NCI-H446 (cell line): ENCODE measurements around the gene LYZL2.
A peak's percentile ranks its signal among the peaks of the same experiment; 100 is the strongest.
"Not testable (repeated sequence)": the region's sequence is repeated elsewhere in the genome, so short reads cannot be mapped to it uniquely, and the experiment has no call there.

Source experiments
- DNase-seq, 2 experiments: peaks; one replicate each; lab custom pipeline; 2025; lab: John Stamatoyannopoulos, UW

The LYZL2 gene

DNA sequence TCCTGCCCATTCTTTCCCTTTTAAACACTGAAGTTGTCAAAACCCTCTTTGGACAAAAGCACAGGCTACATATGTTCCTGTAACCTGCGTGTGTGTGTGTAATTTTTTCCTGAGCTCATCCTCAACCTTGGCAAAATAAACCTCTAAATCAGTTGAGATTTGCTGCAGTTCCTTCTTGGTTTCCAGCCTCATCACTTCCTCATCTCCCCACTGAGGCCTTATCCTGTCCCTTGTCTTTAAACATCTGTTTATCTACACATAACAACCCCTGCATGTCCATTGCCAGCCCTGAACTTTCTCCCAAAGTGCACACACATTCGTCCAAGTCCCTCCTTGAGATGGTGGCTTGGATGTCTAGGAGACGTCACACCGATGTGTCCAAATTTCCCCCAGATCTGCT lies 35.5 kb downstream of the LYZL2 start:
- DNase-seq: no peak

DNA sequence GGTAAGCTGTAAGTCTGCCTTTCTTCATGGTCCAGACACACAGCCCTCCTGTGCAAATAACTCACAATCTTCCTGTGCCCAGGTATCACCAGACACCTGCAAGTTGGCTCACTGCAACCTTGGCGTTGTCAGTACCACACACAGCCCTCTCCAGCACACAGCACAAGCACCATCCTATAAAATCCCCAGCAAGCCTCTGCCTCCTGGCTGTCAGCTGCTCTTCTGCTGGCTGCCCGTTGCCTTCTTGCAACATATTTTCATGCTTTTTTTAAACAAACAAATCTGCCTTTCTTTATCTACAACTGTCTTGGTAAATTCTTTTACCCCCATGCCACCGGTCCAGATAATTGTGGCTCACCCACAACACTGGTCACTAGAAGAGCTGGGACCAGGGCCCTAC lies 36.8 kb downstream of the LYZL2 start:
- not testable (repeated sequence) for DNase-seq

DNA sequence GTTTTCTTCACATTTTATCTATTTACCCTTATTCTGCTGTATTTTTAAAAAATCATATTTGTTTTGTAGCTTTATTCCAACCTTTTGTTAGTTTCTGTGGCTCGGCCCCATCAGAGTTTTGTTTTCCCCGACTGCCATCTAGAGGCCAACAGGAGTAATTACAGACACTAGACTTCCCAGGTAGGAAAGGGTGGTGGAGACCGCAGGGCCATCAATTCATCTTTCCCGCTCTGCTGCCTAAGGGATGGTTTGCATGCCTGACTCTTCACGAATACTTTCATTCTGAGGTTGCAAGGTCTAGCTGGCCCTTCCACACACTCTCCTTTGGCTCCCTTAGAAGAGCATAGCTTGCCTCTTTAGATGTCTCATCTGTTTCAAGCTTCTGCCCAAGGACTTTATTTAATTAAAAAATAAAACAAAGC lies 38.3 kb downstream of the LYZL2 start:
- DNase-seq: peak; percentile 46 to 50

DNA sequence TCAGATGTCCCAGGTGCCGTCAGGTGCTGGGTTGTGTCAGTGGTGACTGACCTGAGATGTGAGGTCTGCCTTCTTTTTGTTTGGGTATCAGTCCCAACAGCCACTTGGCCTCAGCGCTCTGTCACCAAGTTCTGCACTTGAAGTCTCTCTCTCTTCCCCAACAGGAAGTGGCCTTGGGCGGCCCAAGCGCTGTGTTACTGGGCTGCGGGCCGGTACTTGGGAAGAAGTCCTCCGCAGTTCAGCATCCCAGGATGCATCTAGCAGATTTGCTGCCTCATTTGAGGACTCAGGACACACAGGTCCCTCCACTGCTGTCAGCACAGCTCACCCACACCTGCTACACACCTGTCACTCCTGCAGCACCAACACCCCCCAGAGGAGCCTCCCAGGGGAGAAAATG lies 40.1 kb downstream of the LYZL2 start:
- no peak for DNase-seq

DNA sequence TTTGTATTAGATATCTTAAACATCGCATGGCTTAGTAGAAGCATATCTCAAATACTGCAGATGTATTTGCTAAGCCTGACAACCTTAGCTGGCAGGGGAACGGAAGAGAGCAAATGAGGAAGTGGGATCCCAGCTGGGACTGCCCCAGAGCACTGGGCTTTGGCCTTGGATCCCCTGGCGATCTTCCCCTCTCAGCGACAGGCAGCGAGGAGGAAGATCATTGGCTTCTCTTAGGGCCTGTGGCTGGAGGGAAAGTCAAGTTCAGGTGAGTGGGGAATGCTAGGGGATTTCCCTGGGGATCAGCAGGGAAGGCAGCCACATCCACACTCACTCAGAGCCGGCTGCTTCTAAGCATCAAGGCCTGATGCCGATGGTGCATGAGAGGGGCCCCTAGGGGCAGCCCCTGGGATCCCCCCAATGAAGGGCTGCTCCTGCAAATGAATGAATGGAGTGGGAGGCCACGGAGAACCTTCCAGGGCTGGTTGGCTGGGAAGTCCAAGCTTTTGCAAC lies 42.0 kb downstream of the LYZL2 start:
- DNase-seq: no peak

DNA sequence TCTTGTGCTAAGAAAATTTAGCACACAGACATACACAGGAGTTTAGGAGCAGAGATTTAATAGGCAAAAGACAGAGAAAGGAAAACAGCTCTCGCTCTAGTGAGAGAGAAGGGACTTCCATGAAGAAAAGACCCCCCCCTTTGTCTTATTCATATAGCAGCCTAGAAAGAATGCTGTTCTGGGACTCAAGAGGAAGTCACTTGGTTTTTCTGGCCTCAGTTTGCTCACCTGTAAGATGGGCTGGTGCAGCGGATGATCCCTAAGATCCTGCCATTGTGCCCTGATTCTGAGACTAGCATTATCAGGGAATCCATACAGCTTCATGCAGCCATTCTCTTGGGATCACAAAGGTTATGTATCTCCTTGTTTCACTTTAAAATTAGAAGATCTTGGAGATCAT lies 42.7 kb downstream of the LYZL2 start:
- no peak for DNase-seq

DNA sequence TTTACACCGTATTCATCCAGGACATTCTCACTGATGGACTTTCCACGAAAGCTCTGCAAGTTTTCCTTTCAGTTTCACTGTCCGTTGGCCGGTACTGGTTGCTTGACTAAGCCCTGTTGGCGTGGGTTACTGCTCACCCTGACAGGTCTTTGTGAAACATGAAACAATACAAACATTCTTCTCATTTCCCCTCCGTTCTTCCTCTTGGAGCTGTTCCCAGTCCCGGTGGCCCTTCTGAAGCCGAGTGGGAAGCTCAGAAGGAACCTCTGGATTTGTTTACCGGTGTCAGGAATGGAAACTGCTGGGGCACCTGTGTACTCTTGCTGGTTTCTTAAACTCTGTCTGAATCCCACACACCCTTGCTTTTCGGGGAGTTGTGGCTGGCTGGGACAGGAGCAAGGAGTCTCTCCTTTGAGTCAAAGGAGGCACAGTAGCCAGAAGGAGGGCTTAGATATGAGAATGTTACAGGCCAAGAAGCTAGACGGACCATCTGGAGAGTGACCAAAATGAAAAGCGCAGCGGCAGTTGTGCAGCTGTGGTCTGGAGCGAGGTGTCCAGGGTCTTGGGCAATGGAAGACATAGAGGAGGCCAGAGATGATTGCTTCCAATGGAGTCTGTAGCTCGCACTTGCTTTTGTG lies 45.7 kb downstream of the LYZL2 start:
- no peak for DNase-seq

DNA sequence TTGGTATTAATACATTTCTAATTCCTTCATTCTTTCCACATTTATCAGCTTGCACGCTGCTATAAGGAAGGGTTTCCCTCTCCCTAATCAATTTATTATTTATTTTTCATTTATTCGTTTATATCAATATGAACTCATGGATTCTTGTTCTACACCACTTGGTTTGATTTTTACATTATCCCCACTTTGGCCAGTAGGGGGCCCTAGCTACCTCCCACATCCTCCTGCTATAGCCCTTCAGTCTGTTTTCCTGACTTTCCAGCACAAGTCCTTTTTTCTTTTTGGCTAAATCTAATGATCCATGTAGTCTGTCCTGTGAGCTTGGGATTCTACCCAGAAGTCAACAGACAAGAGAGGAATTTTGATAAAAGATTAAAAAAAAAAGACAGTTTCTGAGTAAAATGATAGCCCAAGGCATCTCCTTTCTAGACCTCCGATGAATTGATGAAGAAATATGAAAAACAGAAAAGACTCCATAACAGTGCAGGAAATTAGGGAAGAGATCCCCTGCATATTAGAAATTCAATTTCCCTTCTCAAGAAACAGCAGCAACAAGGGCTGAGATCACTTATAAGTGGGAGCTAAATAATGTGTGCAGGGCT lies 47.7 kb downstream of the LYZL2 start:
- DNase-seq: peak; percentile 10 to 39

DNA sequence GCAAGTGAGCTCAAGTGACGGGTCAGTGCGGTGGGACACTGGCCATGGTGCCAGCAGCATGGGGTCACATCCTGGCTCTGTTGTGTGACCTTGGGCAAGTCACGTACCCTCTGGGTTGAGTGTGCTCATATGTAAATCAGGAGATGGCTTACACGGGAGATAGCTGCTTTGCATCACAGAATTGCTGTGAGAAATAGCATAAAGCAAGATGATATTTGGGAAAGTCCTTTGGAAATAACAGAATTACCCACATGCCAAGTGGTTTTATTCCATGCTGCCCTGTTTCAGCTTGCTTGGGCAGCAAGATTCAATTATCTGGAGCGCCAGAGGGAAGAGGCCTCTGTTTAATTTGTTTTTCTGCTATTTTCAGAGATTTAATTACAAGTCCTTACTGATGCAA lies 48.9 kb downstream of the LYZL2 start:
- no peak for DNase-seq

DNA sequence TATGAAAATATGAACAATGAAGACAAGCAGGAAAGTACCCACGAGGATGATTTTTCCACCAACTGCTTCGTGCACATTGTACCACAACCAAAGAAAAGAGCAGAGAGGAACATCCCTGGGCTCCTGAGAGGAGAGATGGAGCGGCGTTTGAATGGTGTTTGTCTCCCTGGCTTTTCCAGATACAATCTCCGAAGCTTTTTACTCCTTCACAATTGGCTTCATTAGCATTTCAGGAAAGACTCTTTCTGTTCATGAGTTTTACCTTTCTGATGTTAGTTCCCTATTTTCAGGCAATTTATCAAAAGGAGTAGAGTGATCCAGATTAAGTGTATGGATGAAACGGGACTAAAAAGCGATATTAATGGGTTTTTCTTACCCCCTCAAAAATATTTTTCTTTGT lies 49.3 kb downstream of the LYZL2 start:
- DNase-seq: no peak

DNA sequence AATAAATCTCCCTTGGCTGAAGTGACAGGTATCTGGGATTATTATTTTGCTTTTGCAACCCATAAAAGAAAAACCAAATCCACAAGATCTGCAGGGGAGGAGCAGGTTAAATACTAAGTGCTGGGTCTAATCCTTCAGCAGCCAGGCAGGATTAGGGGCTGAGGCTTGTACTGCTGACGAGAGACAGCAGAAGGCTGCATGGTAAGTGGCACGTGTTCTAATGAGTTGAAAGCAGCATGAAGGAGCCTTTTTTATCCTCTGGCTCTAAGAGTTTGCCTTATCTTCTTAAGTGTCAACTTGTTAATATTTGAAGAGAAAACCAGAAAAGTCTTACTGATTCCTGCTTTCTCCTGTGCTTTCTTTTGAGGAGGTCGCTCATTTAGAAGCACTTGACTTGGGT lies 50.0 kb downstream of the LYZL2 start:
- DNase-seq: no peak

DNA sequence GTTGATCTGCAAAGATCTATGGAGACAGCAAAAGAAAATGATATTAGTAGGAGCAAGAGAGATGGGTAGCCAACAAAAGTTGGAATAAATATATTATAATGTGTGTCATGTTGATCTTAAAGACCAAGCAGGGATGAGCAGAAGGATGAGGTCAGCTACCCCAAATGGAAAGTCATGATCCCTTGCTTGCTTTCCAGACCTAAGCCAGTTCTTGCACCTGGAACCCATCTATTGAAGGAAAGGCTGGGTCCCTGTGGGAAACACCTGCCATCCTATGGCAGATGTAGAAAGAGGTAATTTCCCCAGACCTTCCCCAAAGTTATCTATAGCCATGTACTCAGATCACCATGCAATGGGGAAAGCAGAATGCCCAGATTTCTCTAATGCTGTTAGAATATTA lies 52.5 kb downstream of the LYZL2 start:
- DNase-seq: no peak

DNA sequence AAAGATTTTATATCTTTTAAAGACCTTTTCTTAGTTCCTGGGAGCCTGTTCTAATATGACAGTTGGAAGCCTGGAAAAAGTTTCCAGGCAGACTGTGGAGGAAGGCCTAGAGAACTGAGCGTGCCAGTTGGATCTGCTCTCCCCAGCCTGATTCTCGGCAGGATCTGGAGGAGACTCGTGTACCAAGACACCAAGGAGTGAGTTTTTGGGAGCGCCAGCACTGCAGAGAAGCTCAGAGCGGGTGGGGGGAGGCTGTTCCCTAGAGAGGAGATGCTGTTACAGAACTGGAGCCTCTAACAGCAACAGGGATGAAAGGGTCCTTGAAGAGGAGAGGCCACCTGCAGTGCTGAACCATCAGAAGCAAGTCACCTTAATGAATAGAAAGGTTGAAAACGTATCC lies 52.9 kb downstream of the LYZL2 start:
- no peak for DNase-seq

DNA sequence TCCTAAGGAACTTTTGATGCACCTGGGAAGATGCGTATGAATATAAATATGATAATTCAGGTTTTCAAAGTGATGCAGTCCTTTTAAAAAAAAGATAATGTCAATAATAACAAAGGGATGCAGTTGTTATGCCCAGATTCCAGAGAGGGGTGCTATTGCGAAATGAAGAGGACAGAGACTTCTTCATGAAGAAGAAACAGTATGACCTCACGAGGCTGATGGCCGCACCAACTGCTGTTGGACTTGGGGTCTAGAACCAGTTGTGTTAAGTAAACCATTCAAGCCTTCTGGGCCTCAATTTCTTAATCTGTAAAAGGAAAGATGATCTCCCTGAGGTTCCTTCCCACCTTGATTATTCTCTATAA lies 55.1 kb downstream of the LYZL2 start:
- DNase-seq: no peak

DNA sequence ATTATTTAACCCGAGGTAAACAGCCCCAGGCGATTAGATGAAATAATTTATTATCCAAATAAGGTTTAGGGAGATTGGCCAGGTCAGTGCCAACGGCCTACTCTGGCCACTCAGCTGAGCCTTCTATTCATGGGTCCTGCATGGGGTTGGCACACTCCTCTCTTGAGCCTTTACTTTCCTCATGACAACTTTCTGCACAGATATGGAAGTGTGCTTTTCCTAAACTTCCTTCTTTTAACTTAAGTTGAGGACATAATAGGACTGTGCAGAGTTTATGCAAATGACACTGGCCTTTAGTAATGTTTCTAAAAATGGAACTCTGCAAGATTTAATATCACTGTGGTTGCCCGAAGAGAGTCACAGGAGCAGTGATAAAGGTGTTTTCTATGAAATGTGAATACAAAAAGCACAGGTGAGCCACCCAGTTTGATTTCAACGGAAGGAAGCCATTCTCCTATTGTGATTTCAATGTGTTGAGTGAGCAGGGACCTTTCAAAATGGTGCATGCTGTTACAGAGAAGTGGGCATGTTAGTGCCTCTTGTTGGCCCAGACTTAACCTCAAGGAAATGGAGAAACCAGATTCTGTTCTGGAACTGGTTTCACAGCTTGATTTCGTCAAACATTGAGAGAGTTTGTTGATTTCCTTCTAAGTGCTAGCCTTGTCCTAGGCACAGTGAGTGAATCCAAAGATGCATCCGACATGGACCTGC lies 55.7 kb downstream of the LYZL2 start:
- no peak for DNase-seq

DNA sequence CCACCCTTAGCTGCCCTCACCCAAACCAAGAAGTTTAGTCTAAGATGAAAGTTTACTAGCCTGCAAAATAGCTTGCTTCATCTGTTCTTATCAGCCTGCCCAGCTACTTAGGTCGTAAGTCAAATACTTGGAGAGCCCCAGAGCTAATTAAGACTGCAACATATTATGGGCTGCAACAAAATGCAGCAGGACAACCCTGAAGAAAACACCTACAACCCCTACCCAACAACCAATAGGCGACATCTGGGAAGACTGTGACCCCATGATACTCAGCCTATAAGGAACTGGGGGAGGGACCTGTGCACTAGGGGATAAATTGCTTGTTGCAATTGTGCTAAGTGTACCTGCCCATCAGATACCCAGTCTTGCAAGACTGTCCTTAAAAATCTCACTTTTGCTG lies 64.1 kb downstream of the LYZL2 start:
- DNase-seq: no peak

DNA sequence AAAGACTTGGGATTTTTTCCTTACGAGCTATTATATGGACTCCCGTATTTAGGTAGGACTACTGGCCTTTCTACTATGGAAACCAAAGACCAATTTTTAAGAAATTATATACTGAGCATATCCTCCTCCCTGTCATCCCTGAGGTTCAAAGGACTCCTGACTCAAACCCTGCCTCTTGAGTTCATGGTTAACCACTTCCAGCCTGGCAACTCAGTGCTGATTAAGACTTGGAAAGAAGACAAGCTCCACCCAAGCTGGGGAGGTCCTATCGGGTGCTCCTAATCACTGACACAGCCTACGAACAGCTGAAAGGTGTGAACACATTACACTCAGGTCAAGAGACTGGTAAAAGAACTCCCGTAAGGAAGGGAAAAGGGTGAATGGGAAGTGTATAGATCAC lies 66.8 kb downstream of the LYZL2 start:
- DNase-seq: no peak
